ENCODE results near the gene ZDHHC14. TPM values are rescaled to one million over a fixed set of nuclear protein-coding genes. Genes with fewer than 3 reads are reported as not detected.

The ZDHHC14 gene
- total RNA-seq, 1 experiment from 2014 or later: 1.7 TPM

- Mint-ChIP-seq H3K36me3 (ENCODE audit: insufficient read depth in 1 of 3, low read depth in 3 of 3) (no peaks in the 10 kb centered on the region), H3K4me3 (no peak overlapping the region), H3K4me1 (peaks cover 2 to 10% of the 10 kb centered on the region in 2 experiments), H3K27me3 (ENCODE audit: low read depth) (no peaks in the 10 kb centered on the region), H3K27ac (no peak overlapping the region), H3K9me3 (no peaks in the 10 kb centered on the region)
- H2BK120ac ChIP-seq (ENCODE audit: low read depth, low read length, poor library complexity, severe bottlenecking): no peak overlapping the region
- H2BK12ac ChIP-seq (ENCODE audit: insufficient read length, low read depth, low read length): no peak overlapping the region
- no peak overlapping the region for H4K8ac ChIP-seq (replicated peaks; ENCODE audit: insufficient read length, low read depth, low read length)
- TF ChIP-seq CTCF (conservative IDR thresholded peaks at IDR 0.05): no peak
- H3K27me3 ChIP-seq (ENCODE audit: insufficient read depth, low read length): no peaks in the 10 kb centered on the region
- no peaks in the 10 kb centered on the region for H3K79me1 ChIP-seq (ENCODE audit: insufficient read depth, low read depth, low read length, poor library complexity, severe bottlenecking)
- H4K20me1 ChIP-seq (ENCODE audit: control insufficient read depth, insufficient read depth, insufficient read length): no peaks in the 10 kb centered on the region
- H3K4me1 ChIP-seq (ENCODE audit: insufficient read depth, low read length): no peaks in the 10 kb centered on the region
- H3K4ac ChIP-seq (ENCODE audit: low read depth, low read length): no peak overlapping the region
- no peak overlapping the region for H2BK15ac ChIP-seq (ENCODE audit: low read depth, low read length)
- no peak overlapping the region for H3K4me2 ChIP-seq (ENCODE audit: insufficient read depth, insufficient read length, low read length)
- no peak overlapping the region for H3K14ac ChIP-seq (ENCODE audit: insufficient read depth, low read length)
- no peak overlapping the region for H4K91ac ChIP-seq (ENCODE audit: insufficient read length, low read depth, low read length)
- no peak overlapping the region for H3K27ac ChIP-seq (ENCODE audit: insufficient read length, low read depth, low read length)
- H3K79me2 ChIP-seq (ENCODE audit: insufficient read depth, low read length): no peaks in the 10 kb centered on the region
- no peak overlapping the region for H3K23ac ChIP-seq (ENCODE audit: insufficient read length, low read depth, low read length)
- no peak overlapping the region for H2BK20ac ChIP-seq (ENCODE audit: low read depth, low read length, poor library complexity, severe bottlenecking)
- H3K56ac ChIP-seq (ENCODE audit: insufficient read length, low read depth, low read length): no peak overlapping the region
- no peak overlapping the region for H3K9ac ChIP-seq (ENCODE audit: extremely low read depth, insufficient read length, low read length)
- no peak overlapping the region for H2AK5ac ChIP-seq (ENCODE audit: insufficient read length, low read length)
- H3K23me2 ChIP-seq (ENCODE audit: insufficient read length, low read depth, low read length, poor library complexity, severe bottlenecking): no peaks in the 10 kb centered on the region
- WGBS (ENCODE audit: extremely low coverage, insufficient read length, low lambda C conversion rate): no CpG with 5 or more reads among the region's 5 CpGs
- DNase-seq: no peak
- H3K18ac ChIP-seq (ENCODE audit: insufficient read length, low read depth, low read length): no peak overlapping the region
- no peak overlapping the region for H2AFZ ChIP-seq (ENCODE audit: low read length)
- H2BK5ac ChIP-seq (ENCODE audit: insufficient read length, low read length): no peak overlapping the region
- H4K5ac ChIP-seq (ENCODE audit: insufficient read length, low read depth, low read length): no peak overlapping the region
- H3T11ph ChIP-seq (ENCODE audit: low read length): no peak overlapping the region
- no peaks in the 10 kb centered on the region for H3K9me3 ChIP-seq (ENCODE audit: control insufficient read depth, low read depth, low read length)
Measured at GRCh38 chr6:157637516-157637915, 256.5 kb downstream of the ZDHHC14 start.

Data from H9 (cell line).